ENCODE results near the gene PFKP.

The PFKP gene

DNA sequence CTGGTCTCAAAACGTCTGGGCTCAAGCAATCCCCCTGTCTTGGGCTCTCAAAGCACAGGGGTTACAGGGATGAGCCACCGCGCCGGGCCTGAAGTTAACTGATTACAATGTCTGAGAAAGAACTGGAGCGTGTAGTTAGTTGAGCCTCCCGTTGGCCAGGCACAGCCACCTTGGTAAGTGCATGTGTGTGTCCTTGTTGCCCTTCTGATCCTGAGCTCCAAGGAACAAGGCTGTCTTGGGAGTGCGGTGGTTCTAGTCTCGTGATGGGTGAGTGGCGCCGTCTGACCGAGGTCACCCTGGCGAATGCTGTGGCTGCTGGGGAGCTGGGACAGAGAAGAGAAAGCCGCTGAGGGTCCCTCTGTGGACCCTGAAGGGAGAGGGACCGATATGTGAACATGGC is 54.7 kb downstream of the PFKP start:
- DNase-seq, result no peak

DNA sequence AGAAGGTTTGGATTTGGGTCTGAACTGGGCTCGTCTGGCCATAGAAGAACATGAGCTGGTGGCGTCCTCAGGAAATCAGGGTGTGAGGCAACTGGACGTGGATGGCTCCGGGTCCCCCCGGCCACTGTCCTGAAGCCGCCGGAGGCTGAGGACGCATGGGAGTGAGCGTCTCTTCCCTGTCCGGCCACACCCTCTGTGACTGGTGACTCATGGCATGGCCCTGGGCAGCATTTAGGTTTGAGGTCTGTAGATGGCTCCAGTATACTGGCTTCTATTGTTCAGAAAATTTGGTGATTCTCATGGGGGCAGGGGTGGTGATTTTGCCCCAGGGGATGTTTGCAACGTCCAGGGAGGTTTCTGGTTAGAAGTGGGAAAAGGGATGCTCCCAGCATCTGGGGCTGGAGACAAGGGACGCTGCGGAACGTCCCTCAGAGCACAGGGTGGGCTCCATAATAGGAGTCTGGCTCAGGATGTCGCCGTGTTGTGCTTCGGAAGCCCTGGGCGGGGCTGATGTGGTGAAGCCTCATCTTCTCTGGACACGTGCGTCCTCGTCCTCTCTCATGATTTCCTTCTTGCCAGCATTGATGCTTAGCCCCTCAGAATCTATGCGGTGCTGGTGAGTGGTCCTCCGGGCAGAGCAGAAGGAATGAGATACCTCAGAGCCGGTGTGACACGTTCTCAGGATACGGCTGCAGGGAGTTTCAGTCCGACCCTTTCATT is 55.3 kb downstream of the PFKP start:
- no peak for DNase-seq

DNA sequence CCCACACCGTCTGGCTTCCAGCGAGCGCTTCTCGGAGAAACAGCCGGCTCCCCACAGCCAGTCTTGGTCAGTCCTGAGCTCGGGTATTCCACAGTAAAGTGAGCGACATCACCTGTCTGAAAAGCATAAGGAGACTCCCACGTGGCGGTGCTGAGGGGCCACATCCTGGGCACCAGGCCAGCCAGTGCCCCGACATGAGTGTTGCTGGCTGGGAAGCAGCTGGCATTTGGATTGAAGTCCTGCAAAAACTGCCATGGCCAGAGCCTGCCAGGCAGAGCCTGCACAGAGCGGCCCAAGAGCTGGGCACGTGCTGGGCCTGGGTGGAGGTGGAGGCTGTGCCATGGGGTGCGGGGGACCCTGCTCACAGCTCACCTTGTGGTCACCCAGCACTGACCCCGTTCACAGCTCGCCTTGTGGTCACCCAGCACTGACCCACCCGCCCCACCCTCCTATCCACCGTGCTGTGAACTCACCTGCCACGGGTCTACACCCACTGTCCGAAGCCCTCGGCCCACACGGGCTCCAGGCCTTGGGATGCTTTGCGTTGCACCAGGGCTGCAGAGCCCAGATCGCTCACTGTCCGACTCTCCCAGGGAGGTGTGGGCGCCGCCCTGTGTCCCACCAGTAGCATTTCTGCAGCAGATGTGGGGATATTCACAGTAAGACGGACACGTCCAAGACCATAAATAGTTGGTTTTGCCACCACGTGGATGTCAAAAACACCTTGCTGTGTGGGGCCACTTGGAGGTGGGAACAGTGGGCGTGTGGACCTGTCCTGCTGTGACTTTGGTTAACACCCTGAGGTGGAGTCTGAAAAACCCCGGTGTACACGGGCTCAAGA is 56.4 kb downstream of the PFKP start:
- no peak for DNase-seq

DNA sequence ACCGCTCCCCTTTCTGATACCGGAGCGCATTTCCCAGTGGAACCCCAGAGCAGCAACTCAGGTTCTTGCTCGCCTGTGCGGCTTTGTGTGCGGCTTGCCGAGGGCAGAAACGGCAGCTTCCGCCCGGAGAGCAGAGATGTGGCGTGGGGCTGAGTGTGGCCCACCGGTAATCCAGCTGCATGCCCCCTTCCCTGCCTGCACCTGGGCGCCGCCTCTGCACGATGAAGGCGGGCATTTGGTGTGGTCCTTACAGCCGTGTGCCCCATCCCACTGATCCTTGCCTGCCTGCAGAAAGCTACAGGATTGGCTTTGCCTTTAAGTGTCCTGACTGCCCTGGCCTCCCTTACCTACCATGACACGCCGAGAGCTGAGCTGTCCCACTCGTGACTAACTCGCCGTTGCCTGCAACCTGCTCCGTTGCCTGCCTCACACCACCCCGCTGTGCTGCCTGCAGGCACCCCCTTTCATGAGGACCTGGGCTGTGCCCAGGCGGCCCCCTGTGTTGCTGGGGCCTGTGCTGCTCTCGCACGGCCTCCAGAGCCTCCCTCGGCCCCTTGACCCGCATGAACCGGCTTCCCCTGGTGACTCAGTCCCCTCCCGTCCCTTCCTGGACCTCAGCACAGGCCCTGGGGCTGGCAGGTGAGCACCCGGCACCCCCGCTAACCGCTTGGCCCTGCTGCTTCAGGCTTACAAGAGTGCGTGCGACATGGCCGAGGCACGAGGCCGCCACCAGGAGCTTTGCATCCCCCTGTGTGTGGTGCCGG is 57.2 kb downstream of the PFKP start:
- DNase-seq, result no peak

DNA sequence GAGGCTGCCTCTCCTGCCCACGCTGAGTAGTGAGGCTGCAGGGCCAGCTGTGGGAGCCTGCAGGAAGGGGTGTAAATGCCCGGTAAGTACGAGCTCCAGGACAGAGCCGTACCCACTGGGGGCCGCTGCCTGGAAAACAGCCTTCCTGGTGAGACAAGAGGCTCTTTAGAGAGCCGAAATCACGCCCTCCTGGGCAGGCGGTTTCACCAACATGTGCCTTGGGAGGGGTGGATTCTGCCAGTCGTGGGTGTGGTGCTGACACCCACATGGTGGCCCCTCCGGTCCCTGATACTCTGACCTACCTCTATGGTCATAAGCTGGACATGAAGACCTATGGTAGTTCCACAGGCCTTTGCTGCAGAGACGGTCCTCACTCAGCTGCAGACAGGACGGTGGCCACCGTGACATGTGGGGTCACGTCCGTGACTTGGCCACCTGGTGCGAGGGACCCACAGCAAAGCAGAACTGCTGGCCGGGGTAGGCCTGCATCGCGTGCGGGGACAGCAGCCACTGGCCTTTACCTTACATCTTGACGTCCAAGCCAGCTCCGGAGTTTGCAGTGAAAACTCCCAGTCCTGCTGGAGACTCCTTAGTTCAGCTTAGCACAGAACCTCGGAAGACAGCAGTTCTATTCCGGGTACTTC is 58.3 kb downstream of the PFKP start:
- no peak for DNase-seq

DNA sequence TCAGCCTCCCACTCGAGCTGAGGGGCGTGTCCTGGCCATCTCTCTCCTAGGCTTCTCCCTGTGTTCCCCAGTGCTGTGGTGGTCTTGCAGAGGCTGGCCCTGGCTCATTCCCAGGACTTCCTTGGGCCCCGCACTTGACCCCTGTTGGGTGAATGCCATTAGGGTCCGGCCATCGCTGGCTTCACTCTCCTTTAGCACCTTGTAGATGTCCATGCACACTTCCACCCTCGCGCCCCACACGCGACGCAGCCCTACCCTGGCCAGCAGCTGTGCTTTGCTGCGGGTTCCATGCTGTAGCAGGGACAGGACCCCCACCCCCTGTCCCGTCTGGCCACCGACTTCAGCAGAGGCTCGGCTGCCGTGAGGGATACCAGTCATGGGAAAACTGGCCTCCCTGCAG is 58.9 kb downstream of the PFKP start:
- no peak for DNase-seq

DNA sequence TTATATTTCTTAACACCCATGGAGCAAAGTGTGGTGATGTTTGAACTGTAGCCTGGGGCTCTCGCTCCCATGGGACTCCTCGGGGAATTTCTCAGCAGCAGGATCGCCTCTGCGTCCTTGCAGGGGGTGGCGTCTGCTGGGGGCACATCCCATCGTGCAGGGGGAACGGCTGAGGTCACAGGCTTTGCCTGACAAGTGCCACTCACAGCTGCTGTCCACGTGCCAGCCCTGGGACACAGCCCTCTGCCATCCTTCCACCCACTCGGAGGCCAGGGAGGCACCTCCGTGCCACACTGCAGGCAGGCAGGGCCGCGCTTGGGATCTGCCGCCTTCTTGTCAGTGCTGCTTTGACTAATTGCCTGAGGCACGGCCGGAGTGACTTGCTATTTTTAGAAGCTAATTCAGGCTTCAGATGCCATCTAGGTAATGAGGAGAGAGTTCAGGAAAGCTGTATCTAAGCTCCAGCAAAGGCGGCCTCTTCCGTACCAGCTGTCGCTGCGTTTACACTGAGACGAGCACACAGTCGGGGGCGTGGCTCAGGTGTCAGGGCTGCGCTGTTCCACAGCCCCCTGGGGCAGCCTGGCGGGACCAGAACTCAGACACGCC is 59.5 kb downstream of the PFKP start:
- DNase-seq, result no peak

DNA sequence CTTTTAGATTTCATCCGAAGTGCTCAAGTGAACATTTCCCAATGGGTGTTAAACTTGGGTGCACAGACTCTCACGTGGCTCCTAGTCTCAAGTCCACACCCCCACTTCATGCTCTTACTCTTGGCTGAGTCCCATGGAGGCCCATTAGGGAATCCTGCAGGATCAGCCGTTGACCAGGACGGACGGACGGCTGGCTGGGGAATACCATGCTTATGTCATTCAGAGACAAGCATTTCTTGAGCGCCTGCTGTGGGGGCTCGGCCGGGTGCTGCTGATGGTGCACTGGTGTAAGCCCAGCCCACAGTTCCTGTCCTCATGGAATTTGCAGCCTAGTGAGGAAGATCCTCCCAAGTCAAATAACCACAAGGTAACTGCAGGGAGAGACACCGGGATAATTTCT is 60.6 kb downstream of the PFKP start:
- no peak for DNase-seq

DNA sequence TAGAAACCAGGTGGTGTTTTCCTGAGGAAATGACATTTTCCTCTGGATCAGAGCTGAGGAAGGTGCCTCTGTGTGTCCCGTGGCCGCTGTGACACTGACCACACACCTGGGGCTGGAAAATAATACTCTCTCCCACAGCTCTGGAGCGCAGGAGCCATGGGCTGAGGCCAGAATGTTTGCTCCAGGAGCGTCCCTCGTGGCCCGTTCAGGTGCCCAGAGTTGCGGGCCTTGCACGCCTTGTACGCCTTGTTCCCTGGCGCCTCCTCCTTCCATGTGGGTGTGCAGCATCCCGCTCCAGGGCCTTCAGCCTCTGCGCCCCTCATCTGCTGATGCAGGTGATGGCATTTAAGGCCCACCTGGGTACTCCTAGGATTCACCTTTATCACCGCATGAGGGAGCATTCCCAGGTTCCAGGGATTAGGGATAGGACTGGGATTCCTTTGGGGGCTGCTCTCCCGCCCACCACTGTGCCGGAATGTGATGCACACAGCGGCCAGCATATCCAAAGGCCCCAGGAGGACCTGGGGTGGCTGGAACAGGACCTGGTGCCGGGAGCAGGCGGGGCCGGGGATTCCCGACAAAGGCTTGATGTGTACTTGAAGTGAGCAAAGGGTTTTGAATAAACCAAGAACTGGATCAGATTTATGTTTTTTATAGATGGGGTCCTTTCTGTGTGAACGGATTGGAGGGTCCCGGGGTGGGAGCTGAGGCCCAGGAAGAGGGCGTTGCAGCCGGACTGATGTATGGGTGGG is 61.2 kb downstream of the PFKP start:
- DNase-seq, result no peak

DNA sequence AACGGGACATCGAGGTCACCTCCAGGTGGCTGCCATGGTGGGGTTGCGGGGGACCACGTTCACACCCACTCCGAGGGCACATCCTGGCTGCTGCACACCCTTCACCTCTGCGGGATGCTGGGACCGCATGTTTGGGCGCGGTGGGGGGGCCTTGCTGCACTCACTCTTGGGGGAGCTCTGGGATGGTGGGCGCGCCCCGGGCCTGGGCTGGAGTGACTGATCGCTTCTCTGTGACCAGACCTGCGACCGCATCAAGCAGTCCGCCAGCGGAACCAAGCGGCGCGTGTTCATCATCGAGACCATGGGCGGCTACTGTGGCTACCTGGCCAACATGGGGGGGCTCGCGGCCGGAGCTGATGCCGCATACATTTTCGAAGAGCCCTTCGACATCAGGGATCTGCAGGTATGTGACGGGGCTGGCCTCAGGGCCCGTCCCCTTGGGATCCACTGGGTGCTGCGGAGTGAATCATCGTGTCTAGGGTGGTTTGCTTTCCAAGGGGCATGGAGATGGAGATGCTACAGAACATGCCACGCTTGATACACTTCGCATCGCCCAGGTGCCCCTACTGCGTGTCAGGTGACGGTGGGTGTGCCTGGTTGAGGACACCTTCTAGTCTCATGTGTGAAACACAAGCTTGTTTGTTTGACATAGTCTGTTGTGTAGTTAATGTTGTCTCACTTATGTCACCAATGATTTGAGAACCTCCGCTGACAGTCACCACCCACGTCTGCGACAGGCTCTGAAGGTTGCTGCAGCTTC is 62.4 kb downstream of the PFKP start:
- no peak for DNase-seq

DNA sequence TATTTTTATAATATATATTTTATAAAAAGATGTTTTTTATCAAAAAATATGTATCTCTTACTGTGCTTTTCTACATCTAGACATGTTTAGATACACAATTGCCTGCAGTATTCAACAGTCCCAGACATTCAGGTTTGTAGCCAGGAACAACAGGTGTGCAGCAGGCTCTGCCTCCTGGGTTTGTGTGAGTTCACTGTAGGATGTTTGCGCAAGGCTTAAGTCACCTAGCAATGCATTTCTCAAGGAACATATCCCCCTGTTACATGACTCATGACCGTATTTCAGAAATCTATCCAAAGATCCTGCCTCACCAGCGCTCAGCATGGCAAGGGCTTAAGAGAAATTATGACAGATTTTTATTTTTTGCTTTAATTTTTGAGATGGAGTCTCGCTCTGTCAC is 63.8 kb downstream of the PFKP start:
- DNase-seq, result no peak

DNA sequence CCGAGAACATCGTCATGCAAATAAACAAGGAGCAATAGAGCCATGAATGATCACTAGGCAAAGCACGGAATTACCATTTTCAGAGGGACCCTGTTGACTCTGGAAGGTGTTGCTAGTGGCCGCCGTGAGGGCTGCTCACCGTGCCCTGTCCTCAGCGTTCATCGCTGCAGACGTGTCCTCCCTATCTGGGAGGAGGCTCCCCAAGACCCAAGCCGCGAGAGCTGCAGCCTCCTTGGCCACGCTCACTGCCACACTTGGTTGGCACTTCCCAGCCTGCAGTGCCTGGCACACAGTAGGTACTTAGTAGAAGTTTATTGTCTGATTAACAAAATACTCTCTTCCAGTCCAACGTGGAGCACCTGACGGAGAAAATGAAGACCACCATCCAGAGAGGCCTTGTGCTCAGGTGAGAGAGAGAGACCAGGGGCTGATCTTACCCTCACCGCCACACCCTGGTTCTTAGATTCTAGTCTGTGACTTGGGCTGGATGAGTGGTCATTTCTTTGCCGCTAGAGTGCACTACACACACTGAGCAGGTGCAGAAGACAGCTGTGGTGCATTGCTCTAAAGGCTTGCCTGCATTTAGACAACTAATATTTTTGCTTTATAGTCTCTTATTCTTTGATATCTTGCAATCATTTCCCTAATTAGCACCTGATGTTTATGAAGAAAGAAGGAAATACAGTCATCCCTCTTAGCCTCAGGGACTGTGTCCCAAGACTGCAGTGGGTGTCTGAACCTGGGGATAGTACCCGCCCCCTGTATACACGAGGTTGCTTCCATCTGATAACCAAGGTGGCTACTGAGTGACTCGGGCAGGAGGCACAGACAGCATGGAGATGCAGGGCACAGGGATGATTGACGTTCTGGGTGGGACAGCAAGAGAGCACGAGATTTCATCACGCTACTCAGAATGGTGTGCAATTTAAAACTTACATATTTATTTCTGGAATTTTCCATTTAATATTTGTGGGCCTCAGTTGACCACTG is 65.0 kb downstream of the PFKP start:
- no peak for DNase-seq

DNA sequence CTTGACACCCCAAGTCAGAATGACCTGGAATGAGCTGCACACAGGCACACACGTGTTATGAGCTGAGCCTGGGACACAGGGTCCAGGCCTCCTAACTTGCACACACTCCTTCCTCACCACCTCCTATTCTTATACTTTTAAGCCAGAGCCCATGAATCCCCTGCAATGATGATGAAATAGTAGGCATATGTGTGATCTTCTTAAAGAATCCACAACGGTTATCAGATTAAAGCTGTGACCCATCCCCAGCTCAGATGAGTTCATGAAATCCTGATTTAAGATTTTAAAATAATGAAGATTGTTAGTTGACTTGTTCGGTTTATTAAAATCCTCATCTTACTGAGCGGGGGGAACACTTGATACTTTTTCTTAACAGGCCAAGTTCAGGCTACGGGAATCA is 66.6 kb downstream of the PFKP start:
- DNase-seq, result no peak

DNA sequence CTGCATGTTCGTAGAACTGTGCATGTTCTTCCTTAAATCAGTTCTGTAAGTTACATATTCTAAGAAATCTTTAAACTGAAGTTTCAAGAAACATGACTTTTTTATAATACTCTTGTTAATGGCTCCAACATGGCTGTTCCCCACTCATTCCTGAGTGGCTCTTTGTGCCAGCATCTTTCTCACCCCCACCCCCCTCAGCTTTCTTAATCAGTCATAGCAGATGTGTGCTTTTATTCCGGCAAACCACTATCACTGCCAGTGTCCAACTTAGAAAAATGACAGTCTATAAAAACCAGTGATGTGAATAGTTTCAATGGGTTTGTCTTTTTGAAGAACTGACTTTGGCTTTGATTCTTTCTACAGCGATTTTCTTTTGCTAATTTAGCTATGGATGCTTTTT is 67.7 kb downstream of the PFKP start:
- DNase-seq, result no peak

DNA sequence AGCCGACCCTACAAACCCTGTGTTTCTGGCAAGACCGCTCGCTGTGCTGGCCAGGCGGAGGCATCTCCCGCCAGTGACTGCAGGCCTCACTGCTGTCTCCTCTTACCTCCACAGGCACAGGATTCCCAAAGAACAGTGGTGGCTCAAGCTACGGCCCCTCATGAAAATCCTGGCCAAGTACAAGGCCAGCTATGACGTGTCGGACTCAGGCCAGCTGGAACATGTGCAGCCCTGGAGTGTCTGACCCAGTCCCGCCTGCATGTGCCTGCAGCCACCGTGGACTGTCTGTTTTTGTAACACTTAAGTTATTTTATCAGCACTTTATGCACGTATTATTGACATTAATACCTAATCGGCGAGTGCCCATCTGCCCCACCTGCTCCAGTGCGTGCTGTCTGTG is 69.0 kb downstream of the PFKP start:
- no peak for DNase-seq

DNA sequence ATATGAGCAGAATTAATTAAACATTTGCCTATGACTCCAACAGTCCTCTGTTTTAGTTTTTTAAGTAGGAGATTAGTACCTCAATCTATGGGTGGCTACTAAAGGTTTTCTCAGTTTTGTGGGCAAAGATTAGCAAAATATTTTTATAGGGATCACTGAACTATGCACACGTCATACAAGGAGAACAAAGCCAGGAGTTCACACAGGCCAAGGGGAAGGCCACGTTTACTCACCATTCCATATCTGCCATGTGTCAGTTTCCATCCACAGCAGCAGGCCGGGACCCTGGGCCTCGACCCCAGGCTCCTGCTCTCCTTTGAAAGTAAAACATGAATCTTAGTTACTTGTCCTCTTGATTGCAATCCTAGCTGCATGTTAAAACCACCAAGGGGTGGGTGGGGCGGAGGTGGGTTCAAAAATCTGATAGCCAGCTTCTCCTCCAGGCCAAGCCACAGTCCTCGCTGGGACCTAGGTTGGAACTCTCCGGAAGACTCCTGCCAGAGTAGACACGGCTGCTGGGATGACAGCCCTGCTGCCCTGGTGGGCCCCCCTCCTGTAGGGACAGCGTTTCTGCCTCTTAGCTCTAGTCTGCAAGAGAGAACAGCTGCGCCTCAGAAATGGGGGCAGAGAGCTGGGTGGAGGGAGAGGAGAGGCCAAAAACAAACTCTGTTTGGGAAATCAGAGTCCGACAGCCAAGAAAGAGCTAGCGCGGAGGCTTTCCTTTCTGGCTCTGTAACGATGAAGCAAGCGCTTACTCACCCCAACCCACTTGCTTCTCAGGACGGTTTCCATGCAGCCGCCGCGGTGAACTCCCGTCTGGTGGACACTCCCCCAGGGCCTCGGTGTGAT is 69.6 kb downstream of the PFKP start:
- no peak for DNase-seq

DNA sequence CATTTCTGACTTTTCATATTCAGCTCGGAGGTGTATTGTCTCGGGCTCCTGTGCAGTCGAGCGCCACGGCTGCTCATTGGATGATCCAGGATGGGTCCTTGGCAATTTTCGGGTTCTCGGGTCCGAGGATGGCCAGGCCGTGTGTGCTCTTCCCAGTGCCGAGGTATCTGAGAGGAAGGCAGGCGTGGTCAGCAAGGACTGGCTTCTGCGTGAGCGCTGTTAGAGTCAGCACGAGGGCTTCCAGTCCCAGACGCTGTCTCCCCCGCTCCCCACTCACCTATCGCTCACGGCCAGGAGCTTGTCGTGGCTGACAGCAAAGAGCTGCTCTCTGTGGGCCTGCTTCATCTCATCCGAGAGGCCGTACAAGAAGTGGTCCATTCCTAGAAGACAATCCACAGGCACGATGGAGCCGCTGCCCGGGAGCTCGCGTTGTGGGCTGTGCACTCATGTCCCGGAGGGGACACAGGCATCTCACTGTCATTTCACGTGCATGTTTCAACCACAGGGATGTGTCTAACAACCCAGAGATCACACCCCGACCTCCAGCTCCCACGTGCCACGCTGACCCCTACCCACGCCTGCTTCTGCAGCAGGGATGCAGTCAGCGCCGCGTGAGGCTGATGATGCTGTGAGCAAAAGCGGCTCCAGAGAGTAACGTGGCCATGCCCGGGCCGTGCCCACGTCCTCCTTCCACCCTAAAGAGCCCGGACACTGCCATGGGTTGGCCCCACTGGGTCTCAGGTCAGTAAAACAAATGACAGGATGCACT is 70.8 kb downstream of the PFKP start:
- DNase-seq, result no peak

DNA sequence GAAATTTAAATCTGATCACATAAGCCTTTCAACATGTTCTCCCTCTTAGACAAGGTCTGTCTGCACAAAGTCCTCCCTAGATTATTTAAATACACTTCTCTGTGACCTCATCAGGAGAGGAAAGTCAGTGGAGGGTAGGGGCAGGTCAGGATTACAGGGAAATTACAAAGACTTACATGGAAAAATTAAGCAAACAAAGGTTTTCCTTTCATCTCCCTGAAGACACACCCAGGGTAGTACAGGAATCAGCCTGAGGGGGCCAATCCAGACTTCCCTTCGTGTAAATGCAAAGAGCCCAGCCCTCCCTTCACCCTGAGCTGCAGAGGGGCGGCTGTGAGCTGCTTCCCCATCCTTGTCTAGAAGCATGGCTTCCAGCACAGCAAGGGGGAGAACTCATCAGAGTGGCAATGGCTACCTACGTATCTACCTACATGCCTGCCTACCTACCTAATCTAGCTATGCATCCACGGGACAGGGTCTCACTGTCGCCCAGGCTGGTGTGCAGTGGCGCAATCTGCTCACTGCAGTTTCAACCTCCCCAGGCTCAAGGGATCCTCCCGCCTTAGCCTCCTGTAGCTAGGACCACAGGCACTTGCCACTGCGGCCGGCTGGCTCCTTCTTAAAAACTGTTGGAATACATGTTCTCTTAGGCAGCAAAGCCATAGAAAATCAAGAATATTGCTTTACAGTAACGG is 72.0 kb downstream of the PFKP start:
- no peak for DNase-seq

All from activated CD4-positive, alpha-beta T cell treated with anti-CD3 and anti-CD28 coated beads for 4 hours (primary cell).